Head of caudate nucleus (tissue), 42 donors: ENCODE results near the gene ABCA3.
A peak's percentile ranks its signal among the peaks of the same experiment; 100 is the strongest.
"Not testable (repeated sequence)": the region's sequence is repeated elsewhere in the genome, so short reads cannot be mapped to it uniquely, and the experiment has no call there.

Experiments used
- DNase-seq, 42 donors: peaks; one replicate each; pipeline versions ENCODE4 v3.0.0 to v3.0.0-alpha.2; 2020 to 2021; ENCODE audit warnings: mixed read lengths in 7 of 42
- intact Hi-C: fragments of 100-400 bp; cut with DNase I; formaldehyde crosslinking; loops from one replicate; pipeline ENCODE4 v1.15.0; 2022

ABCA3 gene

DNA sequence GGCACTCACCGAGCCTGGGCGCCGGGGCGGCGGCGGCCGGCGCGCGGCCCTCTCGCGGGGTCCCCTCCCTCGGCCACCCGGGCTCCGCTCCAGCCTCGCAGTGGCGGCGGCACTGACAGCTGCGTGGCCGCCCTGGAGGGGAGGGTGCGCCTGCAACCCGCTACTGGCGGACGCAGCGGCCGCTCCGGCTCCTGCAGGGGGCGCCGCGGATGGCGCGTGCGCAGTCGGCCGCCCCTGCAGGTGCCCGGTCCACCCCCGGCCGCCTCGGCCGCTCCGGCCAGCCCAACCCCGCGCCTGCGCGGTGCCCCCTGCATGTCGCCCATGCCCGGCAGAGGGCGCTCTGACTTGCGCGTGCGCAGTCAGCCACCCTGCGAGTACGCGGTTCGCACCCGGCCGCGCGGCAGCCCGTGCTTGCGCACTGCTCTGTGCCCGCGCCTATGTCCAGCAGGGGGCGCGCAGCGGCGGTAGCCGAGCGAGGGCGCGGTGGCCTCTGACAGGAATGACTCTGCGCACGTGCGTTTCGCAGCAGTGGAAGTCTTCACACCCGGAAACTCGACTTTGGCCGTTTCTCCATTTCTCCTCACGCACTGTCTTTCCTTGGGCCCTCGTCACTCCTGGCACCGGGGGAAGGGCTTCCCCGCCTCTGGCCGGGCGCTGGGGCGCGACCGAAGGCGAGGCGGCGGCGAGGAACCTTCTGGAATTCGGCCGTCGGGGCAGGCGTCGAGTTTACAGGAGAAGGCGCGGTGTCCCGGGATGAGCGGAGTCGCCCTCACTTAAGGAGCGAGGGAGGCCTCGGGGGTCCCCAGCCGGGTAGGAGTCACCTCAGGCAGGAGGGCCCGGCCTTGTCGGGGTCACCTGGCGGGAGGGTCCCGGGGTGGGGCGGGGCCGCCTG lies at the start of gene ABCA3:
Gene ABCA3, minus strand, starts transcription at position 165 of the 892 bp plus-strand sequence. CDS start 14,262 bp downstream, outside the sequence.
- intact Hi-C loops = loop anchor here (5.0 kb wide), 2 partner anchors 86 to 161 kb away; partner anchors contain the start of gene CCNF
- DNase-seq = peak; percentile 77 to 98 (median 93)

DNA sequence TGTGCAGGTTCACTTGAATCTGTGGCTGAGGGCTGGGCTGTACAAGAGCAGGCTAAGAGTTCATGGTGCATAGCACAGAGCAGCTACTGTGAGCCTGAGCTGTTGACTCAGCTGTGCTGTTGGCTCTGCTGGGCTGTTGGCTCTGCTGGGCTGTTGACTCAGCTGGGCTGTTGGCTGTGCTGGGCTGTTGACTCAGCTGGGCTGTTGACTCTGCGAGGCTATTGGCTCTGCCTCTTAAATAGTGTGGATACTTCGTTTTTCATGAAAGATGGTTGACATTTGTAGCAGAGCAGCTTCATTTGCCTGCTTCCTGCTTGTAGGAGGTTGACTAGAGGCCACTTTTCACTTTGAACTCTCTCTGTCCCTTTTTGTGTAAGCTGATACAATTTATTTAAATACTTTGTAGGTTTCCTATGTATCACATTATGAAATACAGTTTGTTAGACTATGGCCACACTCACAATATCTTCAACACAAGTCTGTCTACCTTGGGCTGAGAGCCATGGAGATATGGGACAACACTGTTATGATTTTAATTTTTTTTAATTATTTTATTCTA lies 48.4 kb upstream of the ABCA3 start:
- no peak for DNase-seq
- intact Hi-C loops = no loop called here

DNA sequence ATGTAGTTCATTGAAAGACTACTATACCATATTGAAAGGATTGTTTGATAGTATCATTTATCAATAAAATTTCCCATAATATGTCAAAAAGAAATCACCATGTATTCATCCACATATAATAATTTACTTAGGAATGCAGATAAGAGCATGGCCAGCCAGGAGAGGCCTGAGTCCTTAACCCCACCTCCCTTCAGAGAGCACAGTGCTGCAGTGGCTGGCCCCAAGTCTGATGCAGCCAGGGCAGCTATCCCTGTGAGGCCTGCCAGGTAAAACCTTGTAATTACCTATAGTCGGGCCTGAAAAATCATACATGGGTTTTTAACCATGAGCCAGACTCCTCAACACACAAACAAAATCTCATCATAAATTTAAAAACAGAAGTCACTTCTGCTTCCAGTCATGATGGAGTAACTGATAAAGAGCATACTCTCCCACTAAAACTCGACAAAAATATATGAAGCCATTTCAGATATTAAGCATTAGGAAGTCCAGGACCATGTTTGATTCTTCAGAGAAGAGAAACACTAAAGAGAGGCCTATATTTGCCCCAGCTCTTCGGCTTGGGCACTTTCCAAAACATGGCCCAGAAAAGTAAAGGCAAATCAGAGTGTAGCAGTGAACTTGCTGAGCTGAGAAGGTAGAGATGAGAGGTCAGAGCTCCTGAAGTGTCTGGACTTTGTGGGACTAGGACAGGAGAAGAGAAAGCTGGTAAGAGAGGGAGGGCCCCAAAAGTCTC lies 47.8 kb upstream of the ABCA3 start:
- no peak for DNase-seq
- intact Hi-C loops = no loop called here

DNA sequence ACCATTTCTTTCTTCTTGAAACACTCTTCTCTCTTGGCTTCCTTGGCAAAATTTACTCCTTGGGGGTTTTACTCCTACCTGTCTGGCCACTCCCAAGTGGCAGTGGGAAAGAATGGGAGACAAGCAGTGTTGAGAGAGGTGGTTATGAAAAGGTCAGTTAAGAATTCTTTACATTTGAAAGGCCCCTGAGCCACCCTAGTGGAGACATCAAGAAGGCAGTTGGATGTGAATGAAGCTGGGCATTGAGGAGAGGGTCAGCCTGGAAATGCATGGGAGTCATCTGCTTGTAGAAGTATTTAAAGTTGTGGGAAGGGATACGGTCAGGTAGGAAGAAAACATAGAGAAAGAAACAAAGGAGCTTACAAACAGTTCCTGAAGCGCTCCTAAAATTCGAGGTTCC lies 46.5 kb upstream of the ABCA3 start:
- intact Hi-C loops = no loop called here

DNA sequence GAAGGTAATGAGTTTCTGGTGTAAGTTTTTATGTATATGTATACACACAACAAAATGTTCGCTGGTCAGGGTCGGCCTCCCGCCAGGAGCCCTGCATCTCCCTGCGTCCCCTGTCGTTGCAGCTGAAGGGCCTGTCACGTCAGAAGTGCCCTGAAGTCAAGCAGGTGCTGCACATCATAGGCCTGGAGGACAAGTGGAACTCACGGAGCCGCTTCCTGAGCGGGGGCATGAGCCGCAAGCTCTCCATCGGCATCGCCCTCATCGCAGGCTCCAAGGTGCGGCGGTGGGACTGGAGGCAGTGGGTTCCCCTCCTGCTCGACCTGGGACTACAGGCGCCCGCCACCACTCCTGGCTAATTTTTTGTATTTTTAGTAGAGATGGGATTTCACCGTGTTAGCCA lies 45.5 kb upstream of the ABCA3 start:
- intact Hi-C loops, DNase-seq: not testable (repeated sequence)

More for the DNA sequence above, 46.5 kb upstream of the ABCA3 start:
- no peak for DNase-seq

DNA sequence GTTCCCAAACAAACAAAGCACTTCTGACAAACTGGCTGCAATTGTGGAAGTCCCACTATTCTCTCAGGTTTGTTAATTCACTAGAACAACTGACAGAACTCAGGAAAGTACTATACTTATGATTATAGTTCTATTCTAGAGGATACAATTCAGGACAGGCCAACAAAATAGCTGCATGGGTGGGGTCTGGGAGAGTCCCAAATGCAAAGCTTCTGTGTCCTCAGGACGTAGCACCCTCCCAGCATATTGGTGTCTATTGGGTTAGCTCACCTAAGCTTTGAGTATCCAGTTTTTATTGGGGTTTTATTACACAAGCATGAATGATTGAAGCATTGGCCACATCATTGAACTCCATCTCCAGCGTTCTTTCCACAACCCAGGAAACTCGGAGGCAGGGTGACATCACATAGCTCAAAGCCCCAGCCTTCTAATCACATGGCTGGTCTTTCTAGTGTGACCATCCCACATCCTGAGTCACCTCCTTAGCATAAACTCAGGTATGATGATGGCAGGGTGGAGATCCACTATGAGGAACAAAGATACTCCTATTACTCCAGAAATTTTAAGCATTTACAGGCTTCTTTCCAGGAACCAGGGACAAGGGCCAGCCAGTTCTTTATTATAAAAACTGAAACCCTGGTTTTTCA lies 44.8 kb upstream of the ABCA3 start:
- intact Hi-C loops = no loop called here
- DNase-seq = no peak

DNA sequence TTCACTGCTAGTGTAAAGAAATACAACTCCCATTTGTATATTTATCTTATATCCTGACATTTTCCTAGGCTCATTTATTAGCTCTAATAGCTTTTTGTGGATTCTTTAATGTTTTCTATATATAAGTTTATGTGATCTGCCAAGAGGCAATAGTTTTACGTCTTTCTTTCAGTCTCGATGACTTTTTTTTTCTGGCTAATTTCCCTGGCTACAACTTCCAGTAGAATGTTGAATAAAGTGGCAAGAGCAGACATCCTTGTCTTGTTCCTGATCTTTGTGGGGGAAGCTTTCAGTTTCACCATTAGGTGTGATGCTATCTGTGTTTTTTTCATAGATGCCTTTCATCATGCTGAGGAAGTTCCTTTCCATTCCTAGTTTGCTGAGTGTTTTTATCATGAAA lies 43.9 kb upstream of the ABCA3 start:
- intact Hi-C loops = no loop called here
- no peak for DNase-seq

DNA sequence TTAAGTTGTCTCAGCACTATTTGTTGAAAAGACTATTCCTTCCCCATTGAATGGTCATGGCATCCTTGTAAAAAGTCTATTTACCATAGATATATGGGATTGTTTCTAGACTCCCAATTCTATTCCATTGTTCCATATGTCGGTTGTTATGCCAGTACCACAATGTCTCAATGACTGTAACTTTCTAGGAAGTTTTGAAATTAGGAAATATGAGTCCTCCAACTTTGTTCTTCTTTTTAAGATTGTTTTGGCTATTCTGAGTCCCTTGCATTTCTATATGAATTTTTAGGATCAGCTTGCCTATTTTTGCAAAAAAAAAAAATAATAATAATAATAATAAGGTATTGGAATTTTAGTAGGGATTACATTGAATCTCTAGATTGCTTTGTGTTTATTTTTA lies 43.0 kb upstream of the ABCA3 start:
- DNase-seq = no peak
- intact Hi-C loops = no loop called here

DNA sequence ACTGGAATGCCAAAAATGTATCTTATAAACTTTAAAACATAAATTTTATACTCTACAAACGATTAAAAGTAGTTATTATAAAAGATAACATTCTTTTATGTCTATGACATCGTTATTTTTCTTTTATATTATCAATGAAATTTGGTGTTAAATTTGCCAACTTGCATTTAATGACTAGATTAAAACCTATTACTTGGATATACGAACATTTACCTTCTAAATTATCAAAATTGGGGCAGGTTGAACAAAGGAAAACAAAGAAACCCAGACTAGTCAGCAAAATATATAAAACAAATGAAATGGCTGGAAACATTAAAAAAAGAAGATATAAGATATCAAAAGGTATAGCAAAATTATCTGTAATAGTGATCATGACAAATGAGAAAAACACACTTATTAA lies 34.1 kb upstream of the ABCA3 start:
- DNase-seq = no peak
- intact Hi-C loops = no loop called here

DNA sequence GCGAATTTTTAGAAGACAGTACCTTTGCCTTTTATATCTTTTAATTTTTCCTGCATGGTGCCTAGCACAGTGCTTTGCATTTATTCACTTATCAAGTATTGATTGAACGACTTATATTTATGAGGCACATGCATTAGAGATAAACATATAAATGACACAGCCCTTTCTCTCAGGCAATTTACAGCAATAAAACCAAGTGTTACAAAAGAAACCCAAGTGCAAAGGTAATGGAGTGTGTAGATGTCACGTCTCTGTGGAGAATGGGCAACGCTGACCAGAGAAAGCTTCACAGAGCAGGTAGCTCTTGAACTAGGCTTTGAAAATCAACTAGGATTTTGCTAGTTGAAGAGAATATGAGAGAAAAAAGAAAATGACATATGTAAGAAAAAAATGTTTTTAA lies 32.6 kb upstream of the ABCA3 start:
- intact Hi-C loops = no loop called here
- DNase-seq = no peak

DNA sequence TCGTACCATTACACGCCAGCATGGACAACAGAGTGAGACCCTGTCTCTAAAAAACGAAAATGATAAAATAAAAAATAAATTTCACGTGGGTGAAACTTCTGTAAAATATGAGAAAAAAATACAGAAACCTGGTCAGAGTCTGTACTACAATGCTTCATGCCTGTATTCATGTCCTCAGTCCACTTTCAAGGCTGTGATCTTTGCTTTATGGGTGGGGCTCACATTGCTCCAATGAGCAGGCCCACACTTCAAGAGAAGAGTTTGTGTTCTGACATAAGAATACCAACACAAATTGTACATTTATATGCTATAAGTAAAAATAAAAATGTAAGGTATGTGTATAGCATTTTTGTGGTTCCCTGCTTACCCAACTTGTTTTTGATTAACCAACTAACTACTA lies 32.2 kb upstream of the ABCA3 start:
- intact Hi-C loops = no loop called here

DNA sequence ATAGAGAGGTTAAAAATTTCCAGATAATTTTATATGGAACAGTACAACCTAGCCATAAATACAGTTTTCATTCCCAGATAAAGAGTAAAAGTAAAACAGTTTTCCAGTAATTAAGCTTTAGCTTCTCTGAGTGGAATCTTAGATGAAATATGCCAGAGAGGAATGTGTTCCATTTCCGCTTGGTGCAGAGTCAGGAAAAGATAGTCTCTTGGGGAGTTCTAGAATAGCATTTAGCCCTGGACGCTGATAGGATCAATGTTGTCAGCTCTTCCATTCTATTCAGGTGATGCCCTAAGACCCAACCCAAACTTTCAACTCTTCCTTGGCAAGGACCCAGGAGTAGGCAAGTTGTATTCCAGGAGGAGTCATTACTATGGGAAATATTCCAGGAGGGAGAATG lies 30.9 kb upstream of the ABCA3 start:
- DNase-seq = no peak
- intact Hi-C loops = no loop called here

More for the DNA sequence above, 32.2 kb upstream of the ABCA3 start:
- DNase-seq = no peak

DNA sequence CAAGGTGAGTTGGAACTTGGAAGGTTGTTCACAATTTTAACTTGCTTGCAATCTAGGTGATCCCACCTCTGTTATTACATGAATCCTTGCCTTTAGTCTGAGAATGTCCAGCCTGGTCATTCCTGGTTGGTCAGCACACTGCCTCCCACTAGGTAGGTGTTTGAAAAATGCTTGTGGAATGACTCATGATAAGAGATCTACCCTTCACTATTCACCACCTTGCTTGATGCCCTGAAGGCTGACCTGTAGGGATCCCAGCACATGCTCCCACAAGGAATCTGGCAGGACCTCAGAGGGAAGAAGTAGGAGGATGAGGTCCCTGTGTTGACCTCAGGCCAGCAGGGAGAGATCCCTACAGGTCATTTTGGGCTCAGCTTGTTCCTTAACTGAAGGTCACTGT lies 30.2 kb upstream of the ABCA3 start:
- no peak for DNase-seq
- intact Hi-C loops = no loop called here

DNA sequence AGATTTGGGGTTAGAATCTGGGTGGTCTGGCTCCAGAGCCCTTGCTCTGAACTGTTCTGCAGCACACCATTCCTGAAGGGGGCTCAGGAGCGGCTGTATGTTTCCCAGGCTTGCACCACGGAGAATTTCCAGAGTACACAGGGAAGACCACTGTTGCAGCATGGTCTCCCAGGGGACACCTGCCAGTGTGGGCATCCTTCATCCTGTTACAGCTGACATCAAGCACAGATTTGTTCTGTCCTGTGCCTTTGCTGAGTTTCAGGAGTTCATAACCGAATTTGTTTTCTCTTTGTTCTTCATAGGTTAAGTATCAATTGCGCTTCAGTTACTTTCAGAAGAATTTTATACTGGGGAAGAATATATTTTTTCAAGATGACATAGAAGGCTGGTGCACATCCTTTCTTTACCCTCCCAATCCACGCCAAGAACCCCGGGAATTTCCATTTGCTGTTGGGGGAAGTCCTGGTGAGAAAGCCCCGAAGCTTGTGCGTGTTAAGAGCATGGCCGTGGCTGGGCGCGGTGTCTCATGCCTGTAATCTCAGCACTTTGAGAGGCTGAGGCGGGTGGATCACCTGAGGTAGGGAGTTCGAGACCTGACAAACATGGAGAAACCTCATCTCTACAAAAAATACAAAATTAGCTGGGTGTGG lies 26.3 kb upstream of the ABCA3 start:
- no peak for DNase-seq
- intact Hi-C loops = no loop called here

DNA sequence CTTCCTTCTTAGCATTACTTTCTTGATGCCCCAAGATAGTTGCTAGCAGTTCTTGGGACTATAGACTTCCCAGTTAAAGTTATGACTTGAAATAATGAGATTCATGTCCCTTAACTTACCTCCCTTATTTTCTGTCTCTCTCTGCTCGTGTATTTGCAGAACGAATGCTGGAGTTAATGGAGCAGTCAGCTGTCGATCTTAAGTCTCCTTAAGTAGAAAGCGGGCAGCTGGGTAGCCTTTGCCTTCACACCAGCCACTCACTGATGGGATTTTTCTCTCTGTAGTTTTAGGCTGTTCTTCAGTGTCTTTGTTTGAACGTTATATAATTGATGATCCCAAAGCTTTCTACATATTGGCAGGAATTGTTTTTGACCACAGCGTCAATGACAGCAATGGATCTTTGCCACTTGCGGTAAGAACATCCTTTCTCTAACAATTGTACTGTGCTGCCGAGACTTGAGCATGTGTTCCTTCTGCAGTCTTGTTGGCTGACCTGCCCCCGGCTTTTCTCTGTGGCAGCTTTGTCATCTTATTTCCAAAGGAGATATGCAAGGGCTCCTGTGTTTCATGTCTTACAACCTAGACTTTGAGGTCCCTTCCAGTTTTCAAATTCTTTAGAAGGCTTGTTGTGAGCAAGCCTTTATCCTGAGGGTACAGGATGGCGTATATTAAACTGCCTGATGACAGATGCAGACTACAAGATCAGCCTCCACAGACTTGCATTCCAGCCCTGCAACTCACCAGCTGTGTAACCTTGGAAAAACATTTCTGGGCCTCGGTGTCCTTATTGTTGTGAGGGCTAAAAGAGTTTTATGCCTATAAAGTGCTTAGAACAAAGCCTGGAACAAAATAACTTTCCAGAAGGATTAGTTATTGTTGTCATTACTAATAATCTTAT lies 25.1 kb upstream of the ABCA3 start:
- no peak for DNase-seq
- intact Hi-C loops = no loop called here

DNA sequence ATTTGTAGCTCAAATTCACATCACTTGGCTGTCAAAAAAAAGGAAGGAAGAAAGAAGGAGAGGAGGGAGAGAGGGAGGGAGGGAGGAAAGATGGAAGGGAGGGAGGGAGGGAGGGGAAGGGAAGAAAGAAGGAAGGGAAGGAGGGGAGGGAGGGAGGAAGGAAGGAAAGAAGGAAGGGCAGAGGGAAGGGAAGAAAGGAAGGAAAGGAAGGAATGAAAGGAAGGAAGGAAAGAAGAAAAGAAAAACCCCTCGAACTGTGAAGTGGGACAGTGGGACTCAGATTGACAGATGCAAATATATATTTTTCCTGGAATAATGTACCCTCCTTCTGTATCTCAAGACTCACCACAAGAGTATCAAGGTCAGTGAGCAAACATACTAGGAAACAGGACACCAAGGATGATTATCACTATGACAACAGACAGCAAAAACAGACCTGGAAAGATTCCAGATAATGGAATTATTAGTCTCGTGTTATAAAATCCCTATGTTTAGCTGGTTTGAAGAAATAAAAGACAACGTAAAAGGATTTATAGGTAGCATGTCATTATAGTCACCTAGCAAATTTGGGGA lies 24.2 kb upstream of the ABCA3 start:
- intact Hi-C loops = no loop called here
- no peak for DNase-seq

DNA sequence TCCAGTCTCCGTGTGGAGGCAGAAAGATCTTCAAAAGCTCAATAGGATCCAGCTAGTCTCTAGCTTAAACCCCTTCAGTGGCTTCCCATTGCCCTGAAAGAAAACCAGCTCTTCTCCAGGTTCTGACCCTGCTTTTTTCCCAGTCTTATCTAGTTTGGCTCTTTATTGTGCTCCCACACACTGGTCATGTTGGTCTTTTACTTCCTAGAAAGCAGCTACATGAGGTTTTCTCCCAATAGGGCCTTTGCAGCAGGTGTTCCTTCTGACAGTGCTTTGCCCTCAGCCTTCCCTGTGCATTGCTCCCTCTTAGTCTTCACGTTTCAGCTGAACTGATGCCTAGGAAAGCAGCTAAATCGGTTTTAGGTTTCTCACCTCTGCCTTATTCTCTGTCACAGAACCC lies 21.7 kb upstream of the ABCA3 start:
- intact Hi-C loops = no loop called here
- no peak for DNase-seq

DNA sequence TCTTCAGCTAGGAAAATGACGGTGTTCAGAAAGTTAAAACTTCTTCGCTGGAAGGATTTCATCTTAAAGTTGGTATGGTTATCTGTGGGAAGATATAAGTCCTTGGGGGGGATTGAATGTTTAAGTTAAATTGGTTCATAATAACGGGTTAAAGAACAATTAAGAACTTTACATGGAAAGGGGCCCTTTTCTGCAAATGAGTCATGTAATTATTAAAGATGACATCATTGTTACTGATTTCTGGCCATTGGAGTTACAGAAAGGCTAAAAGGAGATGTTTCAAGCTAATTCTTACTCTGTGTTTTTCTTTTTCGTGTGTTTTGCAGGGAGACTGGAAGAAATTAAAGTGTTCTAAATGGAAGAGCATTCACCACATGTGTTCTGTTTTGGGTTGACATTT lies 20.6 kb upstream of the ABCA3 start:
- no peak for DNase-seq
- intact Hi-C loops = no loop called here
